Esophagus muscularis mucosa (tissue), 4 donors: ENCODE results near the gene CAPN14.

Experiments used
- CTCF ChIP-seq, 3 experiments: fragments of 200-600 bp in 2 of 3; fragments of 450-650 bp in 1 of 3; sonication (generic) in 2 of 3; IDR thresholded peaks; one replicate each; pipeline ENCODE4 v1.5.1; 2017 to 2019; ENCODE audit warnings: antibody characterized with exemption in 3 of 3, mild to moderate bottlenecking in 2 of 3, moderate library complexity in 1 of 3
- EP300 ChIP-seq: sonication (generic); formaldehyde crosslinking; IDR thresholded peaks from one replicate; pipeline ENCODE4 v1.6.1; 2017; ENCODE audit warnings: antibody characterized with exemption
- POLR2A ChIP-seq: fragments of 450-650 bp; IDR thresholded peaks from one replicate; pipeline ENCODE4 v1.6.1; 2017; ENCODE audit warnings: antibody characterized with exemption, moderate library complexity, mild to moderate bottlenecking, low read depth

GRCh38 chr2:31222071-31222470, 4.8 kb upstream of the CAPN14 start:
- TF ChIP-seq CTCF (IDR thresholded peaks at IDR 0.05), result no peak
- TF ChIP-seq POLR2A, result no peak
- TF ChIP-seq EP300, result no peak
